ENCODE results near the gene NEMF. TPM values are rescaled to one million over a fixed set of nuclear protein-coding genes. Genes with fewer than 3 reads are reported as not detected.

Gene NEMF
- total and polyA plus RNA-seq, 2 experiments from 2014 or later = 43.9 to 71.9 TPM

DNA sequence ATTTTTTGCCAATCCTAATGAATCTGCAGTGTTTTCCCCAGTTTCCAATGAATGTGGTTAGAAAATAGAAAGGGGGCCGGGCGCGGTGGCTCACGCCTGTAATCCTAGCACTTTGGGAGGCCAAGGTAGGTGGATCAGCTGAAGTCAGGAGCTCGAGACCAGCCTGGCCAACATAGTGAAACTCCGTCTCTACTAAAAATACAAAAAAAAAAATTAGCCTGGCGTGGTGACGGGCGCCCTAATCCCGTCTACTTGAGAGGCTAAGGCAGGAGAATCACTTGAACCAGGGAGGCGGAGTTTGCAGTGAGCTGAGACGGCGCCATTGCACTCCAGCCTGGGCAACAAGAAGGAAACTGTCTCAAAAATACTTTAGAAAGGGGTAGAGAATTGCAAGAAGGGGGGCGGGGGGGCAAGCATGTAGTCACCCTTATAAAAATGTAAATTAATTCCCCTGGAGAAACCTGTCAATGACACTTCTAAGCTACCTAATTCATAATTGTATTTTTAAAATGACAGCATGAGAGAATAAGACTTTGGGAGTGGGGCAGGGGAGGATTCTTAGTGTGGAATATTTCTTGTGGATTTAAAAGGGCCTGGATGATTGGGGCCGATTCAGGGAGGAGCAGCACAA lies 82.9 kb downstream of the NEMF start:
- peak overlapping the region; percentile 97 for H3K27ac ChIP-seq
- no peak for TF ChIP-seq CTCF (IDR thresholded peaks at IDR 0.05; ENCODE audit: low read depth, low read length)

DNA sequence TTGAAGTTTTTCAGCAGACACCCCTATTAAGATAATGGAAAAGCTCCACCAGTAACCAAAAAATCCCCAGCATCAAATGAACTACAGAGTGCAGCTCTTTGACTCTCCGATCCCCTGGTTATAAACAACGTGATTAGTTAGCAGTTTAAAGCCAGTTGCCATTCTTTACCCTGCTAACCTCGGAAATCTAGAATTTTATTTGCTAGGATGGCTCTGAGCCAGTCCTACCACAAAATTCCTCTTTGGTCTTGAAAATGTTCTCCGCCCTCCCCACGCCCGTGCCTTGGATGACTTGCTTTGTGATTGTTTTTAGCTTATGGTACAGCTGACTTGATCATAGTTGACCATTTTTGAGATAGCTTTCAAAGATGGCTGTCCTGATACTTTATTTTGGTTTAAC lies 83.4 kb downstream of the NEMF start:
- Histone ChIP-seq H3K27me3 (no peaks in the 10 kb centered on the region), H3K9me3 (ENCODE audit: low read depth) (no peaks in the 10 kb centered on the region), H3K4me3 (peak overlapping the region; percentile 83), H3K36me3 (peaks cover 15% of the 10 kb centered on the region), H3K4me1 (ENCODE audit: low read depth) (peaks cover 20% of the 10 kb centered on the region), H3K27ac (peak overlapping the region; percentile 97)
- no peak for TF ChIP-seq CTCF (IDR thresholded peaks at IDR 0.05; ENCODE audit: low read depth, low read length)
- DNase-seq (ENCODE audit: low read depth in 1 of 2, low spot score in 1 of 2) = peak in 1 of 2 donors; percentile 61

More for the DNA sequence above, 82.9 kb downstream of the NEMF start:
- DNase-seq (ENCODE audit: low read depth in 1 of 2, low spot score in 1 of 2) = no peak
- peaks cover 20% of the 10 kb centered on the region for H3K36me3 ChIP-seq
- no peaks in the 10 kb centered on the region for H3K9me3 ChIP-seq (ENCODE audit: low read depth)
- peaks cover 20% of the 10 kb centered on the region for H3K4me1 ChIP-seq (ENCODE audit: low read depth)
- H3K4me3 ChIP-seq = peak overlapping the region; percentile 83
- H3K27me3 ChIP-seq = no peaks in the 10 kb centered on the region

DNA sequence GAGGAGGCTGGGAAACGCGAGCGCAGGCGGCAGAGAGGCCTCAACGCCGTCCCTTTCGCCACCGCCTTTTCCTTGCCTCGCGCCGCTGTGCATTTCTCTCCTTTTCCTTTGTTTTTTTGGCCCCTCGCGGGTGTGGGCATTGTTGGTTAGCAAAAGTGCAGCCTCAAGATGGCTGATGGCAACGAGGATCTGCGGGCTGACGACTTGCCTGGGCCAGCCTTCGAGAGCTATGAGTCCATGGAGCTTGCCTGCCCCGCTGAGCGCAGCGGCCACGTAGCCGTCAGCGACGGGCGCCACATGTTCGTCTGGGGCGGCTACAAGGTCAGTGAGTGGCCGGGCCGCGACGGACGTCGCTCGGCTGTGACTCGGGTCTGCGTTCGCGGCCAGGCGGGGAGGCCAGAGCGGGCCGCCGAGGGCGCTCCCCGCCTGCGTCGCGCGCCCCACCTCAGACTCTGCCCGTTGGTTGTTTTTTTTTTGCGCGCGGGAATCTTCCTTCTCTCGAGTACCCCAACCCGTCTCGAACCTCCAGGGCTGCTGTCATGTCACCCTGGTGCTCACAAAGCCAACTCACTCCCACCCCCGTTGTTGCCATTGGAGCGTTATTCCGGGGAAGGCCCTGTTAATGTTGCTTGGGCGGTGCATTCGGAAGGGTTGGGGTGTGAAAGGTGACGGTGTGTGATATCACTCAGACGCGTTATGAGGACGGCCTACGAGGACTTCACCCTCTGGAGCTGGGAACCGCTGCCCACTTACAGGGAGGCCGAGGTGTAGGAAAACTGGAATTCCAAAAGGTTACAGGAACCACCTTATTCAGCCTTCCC lies 84.1 kb downstream of the NEMF start:
- Histone ChIP-seq H3K36me3 (peaks cover 14% of the 10 kb centered on the region), H3K4me1 (ENCODE audit: low read depth) (peaks cover 20% of the 10 kb centered on the region), H3K4me3 (peak overlapping the region; percentile 83), H3K27me3 (no peaks in the 10 kb centered on the region), H3K27ac (peak overlapping the region; percentile 97), H3K9me3 (ENCODE audit: low read depth) (no peaks in the 10 kb centered on the region)
- peak; percentile 65 to 83 for DNase-seq (ENCODE audit: low read depth in 1 of 2, low spot score in 1 of 2)
- no peak for TF ChIP-seq CTCF (IDR thresholded peaks at IDR 0.05; ENCODE audit: low read depth, low read length)

- TF ChIP-seq CTCF (IDR thresholded peaks at IDR 0.05; ENCODE audit: low read depth, low read length) = peak; percentile 24
- peak within 1 kb of the TSS; percentile 97 for H3K27ac ChIP-seq
These were observed 84.9 kb downstream of the NEMF start, which contains the start of gene KLHDC2 for GRCh38 chr14:49767571-49768300. TSS of gene KLHDC2 (plus strand) at chr14:49768153. CDS start at chr14:49768469, 316 bp downstream.

DNA sequence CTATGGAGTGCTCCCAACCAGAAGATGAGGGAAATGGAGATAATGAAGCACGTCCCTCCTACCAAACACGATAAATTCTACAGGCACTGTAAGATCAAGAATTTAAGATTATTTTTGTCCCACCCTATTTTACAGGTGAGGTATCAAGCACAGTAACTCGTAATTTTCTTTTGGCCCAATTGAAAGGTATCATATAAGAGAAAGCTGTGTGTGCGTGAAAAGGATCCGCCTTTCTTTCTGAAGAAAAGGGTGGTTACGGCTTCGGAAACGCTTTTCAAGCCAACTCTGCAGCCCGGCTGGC lies 85.4 kb downstream of the NEMF start:
- DNase-seq (ENCODE audit: low read depth in 1 of 2, low spot score in 1 of 2) = peak in 1 of 2 donors; percentile 7
- peaks cover 7% of the 10 kb centered on the region for H3K36me3 ChIP-seq
- no peak for TF ChIP-seq CTCF (IDR thresholded peaks at IDR 0.05; ENCODE audit: low read depth, low read length)
- peak overlapping the region; percentile 83 for H3K4me3 ChIP-seq
- no peaks in the 10 kb centered on the region for H3K9me3 ChIP-seq (ENCODE audit: low read depth)
- peak overlapping the region; percentile 97 for H3K27ac ChIP-seq
- peaks cover 20% of the 10 kb centered on the region for H3K4me1 ChIP-seq (ENCODE audit: low read depth)
- H3K27me3 ChIP-seq = no peaks in the 10 kb centered on the region

More at GRCh38 chr14:49767571-49768300, 84.9 kb downstream of the NEMF start, which contains the start of gene KLHDC2:
- Histone ChIP-seq H3K9me3 (ENCODE audit: low read depth) (no peaks in the 10 kb centered on the region), H3K4me3 (peak within 1 kb of the TSS; percentile 83), H3K36me3 (peaks cover 12% of the 10 kb centered on the region), H3K27me3 (no peaks in the 10 kb centered on the region), H3K4me1 (ENCODE audit: low read depth) (peaks cover 20% of the 10 kb centered on the region)
- DNase-seq (ENCODE audit: low read depth in 1 of 2, low spot score in 1 of 2) = peak; percentile 94

Measured in cardiac muscle cell (in vitro differentiated cells and primary cell).